Measurements from ENCODE around the gene ANTXR1. TPM values are rescaled to one million over a fixed set of nuclear protein-coding genes. Genes with fewer than 3 reads are reported as not detected.

The ANTXR1 gene
- total RNA-seq, 1 experiment from 2014 or later, result 12.4 TPM

DNA sequence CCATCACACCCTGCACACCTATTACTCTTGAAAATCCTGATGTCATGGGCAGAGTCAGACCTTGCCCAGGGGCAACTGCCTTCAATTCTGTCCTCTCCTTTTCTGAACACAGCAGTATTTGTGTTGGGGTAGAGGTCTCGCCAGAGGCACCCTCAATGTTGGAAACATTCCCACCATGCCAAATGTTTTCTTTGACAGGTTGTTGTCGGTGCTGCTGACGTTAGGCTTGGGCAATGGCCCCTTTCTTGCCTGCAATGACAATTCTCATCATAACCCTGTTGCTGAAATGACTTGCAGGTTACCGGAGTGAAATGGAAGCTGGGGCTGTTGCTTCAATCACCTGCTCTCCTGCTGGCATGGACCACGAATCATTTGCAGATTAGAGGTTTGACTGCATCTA lies 20.6 kb upstream of the ANTXR1 start:
- Histone ChIP-seq H3K27me3 (ENCODE audit: control insufficient read depth, insufficient read depth, low read length) (no peaks in the 10 kb centered on the region), H3K4me3 (ENCODE audit: insufficient read depth, low read depth, low read length) (no peak overlapping the region), H3K36me3 (replicated peaks; ENCODE audit: control insufficient read depth, insufficient read depth, low read length) (no peaks in the 10 kb centered on the region)
- no peak for DNase-seq

DNA sequence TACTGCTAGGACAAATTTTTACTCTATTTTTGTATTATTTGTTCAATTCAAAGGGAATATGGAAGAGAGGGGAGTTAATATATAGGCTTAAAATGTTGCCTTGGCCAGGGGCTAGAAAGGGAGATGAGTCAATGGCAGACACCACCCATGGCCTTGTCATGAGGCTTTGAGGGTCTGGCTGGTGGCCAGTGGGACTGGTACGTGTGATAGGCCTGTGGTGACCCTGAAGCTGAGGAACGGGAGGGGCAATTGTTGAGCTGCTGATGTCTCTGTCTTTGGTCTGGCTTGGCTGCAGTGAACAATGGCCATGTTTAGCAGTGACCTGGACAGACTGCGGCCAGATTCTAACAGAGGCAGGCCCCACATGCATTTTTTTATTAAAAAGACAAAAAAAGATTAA lies 20.0 kb upstream of the ANTXR1 start:
- Histone ChIP-seq H3K36me3 (replicated peaks; ENCODE audit: control insufficient read depth, insufficient read depth, low read length) (no peaks in the 10 kb centered on the region), H3K4me3 (ENCODE audit: insufficient read depth, low read depth, low read length) (no peak overlapping the region), H3K27me3 (ENCODE audit: control insufficient read depth, insufficient read depth, low read length) (no peaks in the 10 kb centered on the region)
- no peak for DNase-seq

DNA sequence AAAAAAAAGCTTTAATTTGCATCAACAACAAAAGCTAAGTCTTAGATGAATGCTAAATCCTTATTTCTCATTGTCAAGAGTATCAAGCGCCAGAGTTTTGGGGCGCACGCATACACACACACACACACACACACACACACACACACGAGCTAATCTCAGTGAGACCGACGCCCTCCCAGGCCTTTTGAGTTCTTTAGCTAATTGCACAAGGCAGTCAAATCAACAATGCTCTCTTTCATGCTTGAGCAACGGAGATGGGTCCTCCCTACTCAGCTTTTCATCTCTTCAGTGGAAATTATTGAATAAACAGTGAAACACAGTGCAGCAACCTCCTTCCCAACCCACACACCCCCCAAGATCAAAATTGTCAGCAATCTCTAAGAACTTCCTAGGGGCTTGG lies 19.3 kb upstream of the ANTXR1 start:
- Histone ChIP-seq H3K36me3 (replicated peaks; ENCODE audit: control insufficient read depth, insufficient read depth, low read length) (no peaks in the 10 kb centered on the region), H3K27me3 (ENCODE audit: control insufficient read depth, insufficient read depth, low read length) (no peaks in the 10 kb centered on the region), H3K4me3 (ENCODE audit: insufficient read depth, low read depth, low read length) (no peak overlapping the region)
- no peak for DNase-seq

DNA sequence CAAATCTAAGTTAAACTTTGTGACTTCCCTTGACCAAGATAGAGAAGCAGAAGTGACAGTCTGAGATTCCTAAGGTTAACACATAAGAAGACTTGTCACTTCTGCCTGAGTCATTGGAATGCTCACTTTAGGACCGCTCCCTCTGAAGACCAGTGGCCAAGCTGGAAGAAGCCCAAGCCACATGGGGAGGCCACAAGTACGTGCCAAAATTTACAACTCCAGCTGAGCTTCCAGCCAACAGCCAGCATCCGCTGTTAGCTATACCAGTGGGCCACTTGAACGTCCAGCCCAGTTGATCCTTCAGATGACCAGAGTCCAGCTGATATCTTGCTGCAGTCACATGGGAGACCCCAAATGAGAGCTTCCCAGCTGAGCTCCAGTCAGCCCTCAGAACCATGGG lies 18.1 kb upstream of the ANTXR1 start:
- H3K27me3 ChIP-seq (ENCODE audit: control insufficient read depth, insufficient read depth, low read length), result no peaks in the 10 kb centered on the region
- H3K4me3 ChIP-seq (ENCODE audit: insufficient read depth, low read depth, low read length), result no peak overlapping the region
- no peaks in the 10 kb centered on the region for H3K36me3 ChIP-seq (replicated peaks; ENCODE audit: control insufficient read depth, insufficient read depth, low read length)
- DNase-seq, result no peak

DNA sequence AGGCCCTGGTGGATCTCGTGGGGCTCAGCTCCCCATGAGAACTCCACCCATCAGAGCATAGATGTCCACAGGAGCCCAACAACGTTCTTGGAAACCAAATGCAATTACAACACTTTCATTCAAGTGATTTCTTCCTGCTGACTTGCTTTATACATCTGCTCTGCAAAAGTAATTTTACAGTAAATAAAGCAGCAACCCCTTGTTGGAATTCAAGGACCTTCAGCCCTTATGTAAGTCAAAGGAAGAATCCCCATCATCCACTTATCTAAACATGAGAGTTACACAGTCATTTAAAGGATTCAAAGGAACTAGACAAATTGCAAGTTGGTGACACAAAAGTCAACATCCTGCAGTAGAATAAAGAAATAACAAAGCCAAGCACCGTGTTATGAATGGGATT lies 17.1 kb upstream of the ANTXR1 start:
- H3K4me3 ChIP-seq (ENCODE audit: insufficient read depth, low read depth, low read length), result no peak overlapping the region
- H3K27me3 ChIP-seq (ENCODE audit: control insufficient read depth, insufficient read depth, low read length), result no peaks in the 10 kb centered on the region
- no peaks in the 10 kb centered on the region for H3K36me3 ChIP-seq (replicated peaks; ENCODE audit: control insufficient read depth, insufficient read depth, low read length)
- DNase-seq, result no peak

DNA sequence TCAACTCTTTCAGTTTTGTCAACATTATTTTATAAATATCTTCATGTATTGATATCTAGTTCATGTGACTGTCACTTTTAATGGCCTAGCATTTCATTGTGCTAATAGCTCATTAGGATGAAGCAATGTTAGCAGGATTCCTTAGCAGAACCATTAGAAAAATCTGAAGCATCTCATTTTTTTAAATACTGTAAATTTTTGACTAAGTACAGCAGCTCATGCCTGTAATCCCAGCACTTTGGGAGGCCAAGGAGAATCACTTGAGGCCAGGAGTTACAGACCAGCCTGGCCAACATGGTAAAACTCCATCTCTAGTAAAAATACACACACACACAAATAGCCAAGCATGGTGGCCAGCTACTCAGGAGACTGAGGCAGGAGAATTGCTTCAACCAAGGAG lies 15.6 kb upstream of the ANTXR1 start:
- Histone ChIP-seq H3K36me3 (replicated peaks; ENCODE audit: control insufficient read depth, insufficient read depth, low read length) (no peaks in the 10 kb centered on the region), H3K27me3 (ENCODE audit: control insufficient read depth, insufficient read depth, low read length) (no peaks in the 10 kb centered on the region), H3K4me3 (ENCODE audit: insufficient read depth, low read depth, low read length) (no peak overlapping the region)
- no peak for DNase-seq

DNA sequence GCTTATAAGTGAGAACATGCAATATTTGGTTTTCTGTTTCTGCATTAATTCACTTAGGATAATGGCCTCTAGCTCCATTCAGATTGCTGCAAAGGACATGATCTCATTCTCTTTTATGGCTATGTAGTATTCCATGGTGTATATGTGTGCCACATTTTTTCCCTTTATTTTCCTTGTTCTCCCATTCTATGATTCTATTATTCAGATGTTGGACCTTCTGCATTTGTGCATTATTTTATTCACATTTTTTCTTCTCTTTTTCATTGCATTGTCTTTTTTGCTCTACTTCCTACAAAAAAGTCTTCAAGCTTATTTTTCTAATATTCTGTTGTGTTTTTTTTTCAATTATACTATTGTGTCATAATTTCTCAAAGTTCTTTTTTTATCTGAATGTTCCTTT lies 11.1 kb upstream of the ANTXR1 start:
- no peak overlapping the region for H3K4me3 ChIP-seq (ENCODE audit: insufficient read depth, low read depth, low read length)
- DNase-seq, result no peak
- H3K27me3 ChIP-seq (ENCODE audit: control insufficient read depth, insufficient read depth, low read length), result no peaks in the 10 kb centered on the region
- no peaks in the 10 kb centered on the region for H3K36me3 ChIP-seq (replicated peaks; ENCODE audit: control insufficient read depth, insufficient read depth, low read length)

DNA sequence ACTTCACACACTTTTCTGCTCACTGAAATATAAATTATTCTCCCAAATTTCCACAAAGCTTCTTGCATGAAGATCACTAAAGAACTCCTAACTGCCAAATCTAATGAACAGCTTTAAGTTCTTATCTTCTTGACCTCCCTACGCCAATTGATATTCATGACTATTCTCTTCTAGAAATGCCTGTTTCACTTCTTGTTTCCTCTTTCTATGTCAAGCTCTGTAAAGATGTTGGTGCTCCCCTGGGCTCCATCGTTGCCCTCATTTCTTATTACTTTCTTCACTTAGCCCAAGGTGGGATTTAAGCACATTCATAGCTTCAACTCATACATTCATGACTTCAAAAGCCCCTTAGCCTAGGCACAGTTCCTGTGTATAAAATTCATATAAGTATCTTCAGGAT lies 9.2 kb upstream of the ANTXR1 start:
- Histone ChIP-seq H3K27me3 (ENCODE audit: control insufficient read depth, insufficient read depth, low read length) (no peaks in the 10 kb centered on the region), H3K36me3 (replicated peaks; ENCODE audit: control insufficient read depth, insufficient read depth, low read length) (no peaks in the 10 kb centered on the region), H3K4me3 (ENCODE audit: insufficient read depth, low read depth, low read length) (no peak overlapping the region)
- no peak for DNase-seq

DNA sequence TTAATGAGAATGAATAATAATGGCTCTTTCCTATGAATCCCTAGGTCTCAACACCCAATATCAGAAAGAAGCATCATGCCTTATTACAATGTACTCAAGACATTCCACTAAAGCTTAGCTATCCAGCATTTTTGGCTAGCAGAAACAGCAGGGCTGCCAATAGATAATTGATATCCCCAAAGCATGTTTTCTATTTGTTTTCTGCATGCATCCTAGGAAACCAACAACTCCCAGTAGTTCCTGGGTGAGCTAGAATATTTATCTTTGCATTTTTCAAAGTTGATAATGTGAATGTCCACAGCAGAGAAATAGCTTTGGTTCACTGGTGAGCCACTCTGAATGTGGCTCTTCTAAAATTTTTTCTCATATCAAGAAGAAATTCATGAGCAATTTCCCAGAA lies 5.8 kb upstream of the ANTXR1 start:
- no peaks in the 10 kb centered on the region for H3K36me3 ChIP-seq (replicated peaks; ENCODE audit: control insufficient read depth, insufficient read depth, low read length)
- H3K4me3 ChIP-seq (ENCODE audit: insufficient read depth, low read depth, low read length), result no peak overlapping the region
- no peak for DNase-seq
- no peaks in the 10 kb centered on the region for H3K27me3 ChIP-seq (ENCODE audit: control insufficient read depth, insufficient read depth, low read length)

DNA sequence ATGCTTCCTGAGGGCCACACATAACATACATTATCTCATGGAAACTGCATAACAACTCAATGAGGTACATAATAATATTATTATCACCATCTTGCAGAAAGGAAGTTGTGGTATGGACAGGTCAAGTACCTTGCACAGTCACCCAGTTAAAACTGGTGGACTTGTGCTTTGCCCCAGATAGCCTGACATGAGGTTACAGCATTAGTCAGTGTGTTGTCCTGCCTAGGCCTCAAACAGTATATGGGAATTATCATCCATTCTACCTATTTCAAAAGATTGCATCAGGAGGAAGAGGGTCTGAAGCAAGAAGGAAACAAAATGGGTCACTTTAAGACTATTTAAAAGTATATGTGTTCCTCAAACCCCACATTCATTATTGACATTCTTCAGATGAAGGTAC lies 5.4 kb upstream of the ANTXR1 start:
- no peak for DNase-seq
- Histone ChIP-seq H3K4me3 (ENCODE audit: insufficient read depth, low read depth, low read length) (no peak overlapping the region), H3K36me3 (replicated peaks; ENCODE audit: control insufficient read depth, insufficient read depth, low read length) (no peaks in the 10 kb centered on the region), H3K27me3 (ENCODE audit: control insufficient read depth, insufficient read depth, low read length) (no peaks in the 10 kb centered on the region)

DNA sequence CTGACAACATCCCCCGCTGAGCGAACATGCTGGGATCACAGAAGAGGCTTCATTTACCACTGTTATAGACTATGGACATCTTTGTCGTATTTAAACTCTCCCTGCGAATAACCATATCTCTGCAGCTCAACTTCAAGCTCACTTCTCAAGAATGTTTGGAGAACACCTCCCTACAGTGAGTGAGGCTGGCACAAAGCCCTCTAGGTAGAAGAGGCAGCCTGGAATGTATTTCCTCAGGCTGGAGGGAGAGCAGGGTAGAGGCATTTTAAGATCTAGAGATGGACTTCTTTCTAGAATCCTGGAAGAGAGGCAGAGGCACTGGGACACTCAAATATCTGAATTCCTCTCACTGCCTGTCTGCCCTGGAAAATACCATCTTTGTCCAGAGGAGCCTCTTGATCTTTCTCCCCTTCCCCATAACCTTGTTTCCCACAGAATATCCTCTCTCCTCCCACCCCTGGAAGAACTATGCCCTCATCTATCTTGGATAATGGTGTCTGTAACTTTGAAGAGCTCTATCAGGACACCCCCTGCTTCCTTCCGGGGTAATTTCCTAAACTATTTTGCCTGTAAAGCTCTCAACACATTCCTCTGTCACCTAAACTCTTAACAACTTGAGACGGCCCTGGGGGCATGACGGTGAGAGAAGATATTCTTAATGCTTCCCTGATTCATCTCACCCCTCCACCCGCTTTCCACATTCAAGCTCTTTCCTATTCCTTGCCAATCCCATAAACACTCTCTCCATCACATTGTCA lies 2.4 kb upstream of the ANTXR1 start:
- no peak for DNase-seq
- Histone ChIP-seq H3K36me3 (replicated peaks; ENCODE audit: control insufficient read depth, insufficient read depth, low read length) (no peaks in the 10 kb centered on the region), H3K4me3 (ENCODE audit: insufficient read depth, low read depth, low read length) (no peak overlapping the region), H3K27me3 (ENCODE audit: control insufficient read depth, insufficient read depth, low read length) (no peaks in the 10 kb centered on the region)

DNA sequence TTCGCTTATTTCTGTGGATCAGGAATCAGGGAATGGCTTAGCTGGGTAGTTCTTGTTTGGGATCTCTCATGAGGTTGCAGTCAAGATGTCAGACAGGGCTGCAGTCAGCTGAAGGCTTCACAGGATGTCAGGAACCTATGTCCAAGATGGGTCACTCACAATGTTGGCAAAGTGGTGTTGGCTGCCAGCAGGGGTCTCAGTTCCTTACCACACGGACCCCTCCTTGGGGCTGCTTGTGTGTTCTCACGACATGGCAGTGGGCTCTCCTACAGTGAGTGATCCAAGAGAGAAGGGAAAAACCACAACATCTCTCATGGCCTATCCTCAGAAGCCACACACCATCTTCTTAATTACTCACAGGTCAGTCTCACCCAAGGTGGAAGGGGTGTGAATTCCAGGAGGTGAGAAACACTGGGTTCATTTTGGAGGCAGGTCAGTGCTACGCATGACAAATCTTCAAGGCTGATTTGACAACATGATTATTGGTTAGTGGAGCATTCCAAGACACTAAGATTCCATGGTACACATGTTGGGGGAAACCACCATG lies 1.3 kb upstream of the ANTXR1 start:
- Histone ChIP-seq H3K27me3 (ENCODE audit: control insufficient read depth, insufficient read depth, low read length) (no peaks in the 10 kb centered on the region), H3K4me3 (ENCODE audit: insufficient read depth, low read depth, low read length) (no peak overlapping the region), H3K36me3 (replicated peaks; ENCODE audit: control insufficient read depth, insufficient read depth, low read length) (no peaks in the 10 kb centered on the region)
- DNase-seq, result no peak

DNA sequence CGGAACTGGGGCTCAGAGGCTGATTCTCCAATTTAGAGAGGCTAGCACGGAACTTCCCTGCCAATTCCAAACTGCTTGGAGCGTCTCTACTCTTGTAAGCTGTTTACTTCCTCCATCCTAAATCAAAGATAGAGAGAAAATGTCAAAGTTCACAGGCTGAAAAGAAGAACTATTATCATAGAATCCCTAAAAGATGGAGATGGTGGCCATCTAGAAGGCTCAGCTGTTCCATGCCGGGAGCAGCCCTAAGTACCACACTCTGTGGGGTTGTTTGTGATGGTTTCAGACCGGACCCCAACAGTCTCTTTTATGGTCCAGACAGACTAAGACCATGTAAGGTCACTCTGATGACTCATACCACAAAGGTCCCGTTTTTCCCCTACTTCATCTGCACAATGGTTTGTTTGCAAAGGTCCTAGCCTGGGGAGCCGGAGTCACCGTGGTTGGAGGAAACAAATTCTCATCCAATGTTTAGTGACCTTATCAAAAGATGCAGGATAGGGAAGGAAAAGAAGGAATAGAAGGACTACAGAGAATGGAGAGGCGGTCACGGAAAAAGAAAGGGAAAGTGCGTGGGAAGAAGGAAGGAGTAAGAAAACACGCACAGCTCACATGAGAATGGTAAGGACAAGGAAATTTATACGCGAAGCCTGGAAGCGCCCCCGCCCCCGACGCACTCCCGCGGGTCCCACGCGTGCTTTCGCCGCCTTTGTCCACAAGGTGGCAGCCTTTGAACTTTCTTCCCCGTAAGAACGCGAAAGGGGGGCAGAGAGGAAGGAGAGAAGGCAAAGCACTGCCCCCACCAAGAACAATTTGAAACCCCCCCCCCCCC lies 453 bp upstream of the ANTXR1 start:
- DNase-seq, result no peak
- H3K27me3 ChIP-seq (ENCODE audit: control insufficient read depth, insufficient read depth, low read length), result no peaks in the 10 kb centered on the region
- peak overlapping the region; percentile 92 for H3K4me3 ChIP-seq (ENCODE audit: insufficient read depth, low read depth, low read length)
- H3K36me3 ChIP-seq (replicated peaks; ENCODE audit: control insufficient read depth, insufficient read depth, low read length), result no peaks in the 10 kb centered on the region

DNA sequence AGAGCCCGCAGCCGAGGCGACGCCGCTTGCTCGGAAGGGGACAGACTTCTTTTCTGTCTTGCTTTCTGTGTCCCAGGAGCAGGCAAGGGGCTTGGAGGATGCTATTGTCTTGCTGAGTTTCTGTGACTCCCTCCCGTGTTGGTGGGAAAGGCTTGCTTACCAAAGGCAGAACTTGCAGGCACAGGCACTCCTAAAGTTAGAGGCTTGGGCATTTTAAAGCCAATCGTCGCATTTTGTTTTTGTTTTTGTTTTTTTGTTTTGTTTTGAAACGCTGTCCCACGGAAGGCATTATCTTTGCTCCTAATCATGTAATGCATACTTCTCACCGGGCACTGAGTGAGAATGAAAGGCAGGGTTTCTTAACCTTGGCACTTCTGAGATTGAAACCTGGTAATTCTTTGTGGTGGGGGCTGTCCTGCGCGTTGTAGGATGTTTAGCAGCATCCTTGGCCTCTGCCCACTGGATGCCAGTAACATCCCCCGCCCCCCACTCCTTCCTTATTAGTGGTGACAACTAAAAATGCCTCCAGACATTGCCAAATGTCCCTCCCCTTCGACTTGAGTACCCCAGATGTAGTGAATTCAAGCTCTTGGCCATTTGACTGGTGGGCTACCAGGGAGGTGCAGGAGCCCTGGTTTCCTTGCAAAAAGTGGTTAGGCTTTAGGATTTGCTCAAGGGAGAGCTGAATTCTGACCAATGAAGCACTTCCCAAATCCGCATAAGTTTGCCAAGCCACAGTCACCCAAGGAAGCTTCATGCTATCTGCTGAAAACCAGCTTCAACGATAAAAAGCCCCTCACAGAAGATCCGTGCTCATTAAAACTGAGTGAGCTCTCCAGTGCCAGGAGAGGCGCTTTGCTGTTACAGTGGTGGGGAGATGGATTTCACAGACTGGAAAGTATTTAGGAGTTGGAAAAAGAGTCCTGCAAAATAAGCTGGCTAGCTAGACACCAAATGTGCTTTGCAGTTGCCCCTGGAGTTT lies 1.2 kb downstream of the ANTXR1 start:
- Histone ChIP-seq H3K4me3 (ENCODE audit: insufficient read depth, low read depth, low read length) (peak overlapping the region; percentile 92), H3K27me3 (ENCODE audit: control insufficient read depth, insufficient read depth, low read length) (no peaks in the 10 kb centered on the region)
- DNase-seq, result peak; percentile 27

More for the DNA sequence above, 1.2 kb downstream of the ANTXR1 start:
- H3K36me3 ChIP-seq (replicated peaks; ENCODE audit: control insufficient read depth, insufficient read depth, low read length), result no peaks in the 10 kb centered on the region

Measured in H7 (cell line).